Stimulated activated naive B cell treated with anti-CD40 and anti-IgM and Interleukin-4, amounts not matched to agents 10 μg/mL and 1 μg/mL and 100 μg/mL, for 72 hours (primary cell): ENCODE measurements around the gene ANKIB1.
A peak's percentile ranks its signal among the peaks of the same experiment; 100 is the strongest.

ENCODE experiments used
- ATAC-seq, 2 donors: fragments of 150-1000 bp; cut with Tn5 transposase; replicated peaks; 2 replicates each; pipeline ENCODE4 v1.10.0; 2021; ENCODE audit warnings: moderate library complexity in 1 of 2
- DNase-seq: peaks from one replicate; pipeline ENCODE4 v3.0.0; 2021
- H3K27ac Mint-ChIP-seq: one replicate; pipeline ENCODE4 v1.8.0; 2022; ENCODE audit warnings: mild to moderate bottlenecking, mixed read lengths
- H3K27me3 Mint-ChIP-seq, 2 donors: one replicate each; pipeline ENCODE4 v1.8.0; 2022; ENCODE audit warnings: mixed read lengths in 2 of 2
- H3K36me3 Mint-ChIP-seq, 2 donors: one replicate each; pipeline ENCODE4 v1.8.0; 2022; ENCODE audit warnings: mixed read lengths in 2 of 2, mild to moderate bottlenecking in 1 of 2
- H3K4me1 Mint-ChIP-seq, 2 donors: one replicate each; pipeline ENCODE4 v1.8.0; 2022; ENCODE audit warnings: mixed read lengths in 2 of 2, mild to moderate bottlenecking in 1 of 2
- H3K4me3 Mint-ChIP-seq, 2 donors: one replicate each; pipeline ENCODE4 v1.8.0; 2022; ENCODE audit warnings: mild to moderate bottlenecking in 2 of 2, mixed read lengths in 2 of 2, moderate library complexity in 1 of 2
- H3K9me3 Mint-ChIP-seq, 2 donors: one replicate each; pipeline ENCODE4 v1.8.0; 2022; ENCODE audit warnings: mixed read lengths in 2 of 2, mild to moderate bottlenecking in 1 of 2

The ANKIB1 gene, protein sequence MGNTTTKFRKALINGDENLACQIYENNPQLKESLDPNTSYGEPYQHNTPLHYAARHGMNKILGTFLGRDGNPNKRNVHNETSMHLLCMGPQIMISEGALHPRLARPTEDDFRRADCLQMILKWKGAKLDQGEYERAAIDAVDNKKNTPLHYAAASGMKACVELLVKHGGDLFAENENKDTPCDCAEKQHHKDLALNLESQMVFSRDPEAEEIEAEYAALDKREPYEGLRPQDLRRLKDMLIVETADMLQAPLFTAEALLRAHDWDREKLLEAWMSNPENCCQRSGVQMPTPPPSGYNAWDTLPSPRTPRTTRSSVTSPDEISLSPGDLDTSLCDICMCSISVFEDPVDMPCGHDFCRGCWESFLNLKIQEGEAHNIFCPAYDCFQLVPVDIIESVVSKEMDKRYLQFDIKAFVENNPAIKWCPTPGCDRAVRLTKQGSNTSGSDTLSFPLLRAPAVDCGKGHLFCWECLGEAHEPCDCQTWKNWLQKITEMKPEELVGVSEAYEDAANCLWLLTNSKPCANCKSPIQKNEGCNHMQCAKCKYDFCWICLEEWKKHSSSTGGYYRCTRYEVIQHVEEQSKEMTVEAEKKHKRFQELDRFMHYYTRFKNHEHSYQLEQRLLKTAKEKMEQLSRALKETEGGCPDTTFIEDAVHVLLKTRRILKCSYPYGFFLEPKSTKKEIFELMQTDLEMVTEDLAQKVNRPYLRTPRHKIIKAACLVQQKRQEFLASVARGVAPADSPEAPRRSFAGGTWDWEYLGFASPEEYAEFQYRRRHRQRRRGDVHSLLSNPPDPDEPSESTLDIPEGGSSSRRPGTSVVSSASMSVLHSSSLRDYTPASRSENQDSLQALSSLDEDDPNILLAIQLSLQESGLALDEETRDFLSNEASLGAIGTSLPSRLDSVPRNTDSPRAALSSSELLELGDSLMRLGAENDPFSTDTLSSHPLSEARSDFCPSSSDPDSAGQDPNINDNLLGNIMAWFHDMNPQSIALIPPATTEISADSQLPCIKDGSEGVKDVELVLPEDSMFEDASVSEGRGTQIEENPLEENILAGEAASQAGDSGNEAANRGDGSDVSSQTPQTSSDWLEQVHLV

DNA sequence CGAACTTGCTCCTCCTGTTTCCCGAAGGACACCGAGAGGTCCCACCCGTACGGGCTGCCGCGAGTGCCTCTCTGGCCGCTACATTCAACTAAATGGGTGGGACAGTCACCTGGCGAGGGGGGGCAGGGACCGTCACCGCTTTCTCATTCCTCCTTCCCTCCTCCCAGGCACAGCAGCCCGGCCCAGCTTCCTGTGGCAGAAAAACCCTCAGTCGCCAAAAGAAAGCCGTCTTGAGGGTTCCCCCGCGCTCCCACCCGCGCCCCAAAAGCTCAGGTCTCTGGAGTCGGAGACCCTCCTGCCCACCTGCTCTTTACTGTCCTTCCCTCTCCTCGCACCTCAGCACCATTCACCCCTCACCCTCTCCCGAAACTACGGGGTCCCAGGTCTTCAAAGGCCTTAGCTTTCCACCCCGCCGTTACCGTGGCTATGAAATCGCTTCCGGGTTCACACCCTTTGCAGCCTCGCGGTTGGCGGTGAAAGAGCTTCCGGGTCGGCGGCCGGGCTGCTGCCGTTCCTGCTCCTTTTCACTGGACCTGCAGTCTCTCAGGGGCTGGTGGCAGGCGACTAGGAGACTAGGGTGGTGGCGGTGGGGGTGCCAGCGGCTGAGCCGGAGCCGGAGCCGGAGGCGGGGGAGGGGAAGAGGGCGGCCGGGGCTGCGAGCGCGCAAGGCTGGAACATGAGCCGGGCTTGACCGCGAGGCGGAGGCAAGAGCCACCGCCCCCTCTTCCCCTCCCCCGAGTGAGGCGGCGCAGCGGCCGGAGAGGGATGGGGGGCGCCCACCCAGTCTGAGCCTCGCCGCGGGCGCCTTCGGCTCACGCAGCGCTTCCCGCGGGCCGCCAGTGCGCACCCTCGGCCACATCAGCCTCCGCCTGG, at the start of gene ANKIB1, which contains the start of gene KRIT1:
Gene ANKIB1, plus strand, starts transcription at position 488 of the 873 bp plus-strand sequence. CDS start 49,005 bp downstream, outside the sequence.
Gene KRIT1, minus strand, starts transcription at position 428 of the 873 bp plus-strand sequence. CDS start 3,779 bp downstream, outside the sequence.
- ATAC-seq = peak; percentile 86 to 89
- peak within 1 kb of the TSS; percentile 91 to 95 for H3K4me3 Mint-ChIP-seq
- no peaks in the 10 kb centered on the region for H3K27me3 Mint-ChIP-seq
- peak; percentile 84 for DNase-seq
- H3K36me3 Mint-ChIP-seq = no peaks in the 10 kb centered on the region
- peaks cover 19 to 31% of the 10 kb centered on the region in 2 donors for H3K4me1 Mint-ChIP-seq
- H3K27ac Mint-ChIP-seq = peak within 1 kb of the TSS; percentile 98
- no peaks in the 10 kb centered on the region for H3K9me3 Mint-ChIP-seq

DNA sequence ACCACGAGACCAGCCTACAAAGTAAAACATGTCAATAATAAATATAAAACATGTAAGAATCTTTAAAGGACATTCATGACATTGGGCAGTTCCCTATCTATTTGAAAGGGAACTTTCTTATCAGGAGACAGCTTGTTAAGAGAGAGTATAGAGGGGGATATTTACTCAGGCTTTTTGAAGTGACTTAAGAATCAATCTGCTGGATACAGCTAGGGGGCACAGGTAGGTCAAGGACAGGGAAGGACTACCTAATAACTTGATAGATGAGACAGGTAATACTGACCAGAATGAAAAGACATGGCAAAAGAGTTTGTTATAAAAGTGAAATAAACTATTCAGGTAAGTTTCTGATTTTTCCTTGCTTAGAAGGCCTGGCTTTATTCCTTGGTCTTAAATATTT, 45.0 kb upstream of the ANKIB1 start:
- Mint-ChIP-seq H3K4me1 (no peaks in the 10 kb centered on the region), H3K27ac (no peak overlapping the region)

DNA sequence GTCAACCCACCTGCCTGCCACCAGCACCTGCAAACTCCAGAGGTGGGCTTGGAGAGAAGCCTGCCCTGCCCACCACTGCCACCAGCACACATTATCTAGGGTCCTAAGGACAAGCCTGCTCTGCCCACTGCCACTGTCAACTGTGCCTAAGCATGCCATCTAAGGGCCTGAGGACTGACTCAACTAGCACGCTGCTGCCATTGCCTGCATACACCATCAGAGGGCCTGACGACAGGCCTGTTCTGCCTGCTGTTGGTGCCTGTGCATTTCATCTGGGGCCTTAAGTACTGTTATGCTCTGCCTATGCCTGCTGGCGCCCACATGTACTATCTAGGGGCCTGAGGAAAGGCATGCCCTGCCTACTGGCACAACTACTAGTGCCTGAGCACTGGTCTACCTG, 39.8 kb upstream of the ANKIB1 start:
- peaks cover 57 to 75% of the 10 kb centered on the region in 2 donors for H3K36me3 Mint-ChIP-seq
- no peak for DNase-seq

More for the DNA sequence above, 45.0 kb upstream of the ANKIB1 start:
- no peaks in the 10 kb centered on the region for H3K27me3 Mint-ChIP-seq
- no peak for DNase-seq
- no peak overlapping the region for H3K4me3 Mint-ChIP-seq
- H3K9me3 Mint-ChIP-seq = no peaks in the 10 kb centered on the region
- no peak for ATAC-seq
- peaks cover 32 to 51% of the 10 kb centered on the region in 2 donors for H3K36me3 Mint-ChIP-seq

DNA sequence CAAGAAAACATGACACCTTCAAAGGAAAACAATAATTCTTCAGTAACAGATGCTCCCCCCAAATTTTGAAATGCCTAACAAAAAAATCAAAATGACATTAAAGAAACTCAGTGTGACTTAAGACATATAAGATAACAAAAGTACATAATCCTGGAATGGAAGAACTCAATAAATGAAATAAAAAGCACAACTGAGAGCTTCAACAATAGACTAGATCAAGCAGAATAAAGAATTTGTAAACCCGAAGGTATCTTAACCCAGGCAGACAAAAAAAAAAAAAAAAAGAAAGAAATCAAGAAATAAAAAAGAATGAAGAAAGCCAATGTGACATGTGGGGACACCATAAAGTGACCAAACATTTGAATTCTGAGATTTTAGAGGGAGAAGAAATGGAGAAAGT, 39.1 kb upstream of the ANKIB1 start:
- ATAC-seq (no peak), DNase-seq (no peak)
- Mint-ChIP-seq H3K9me3 (peaks cover 17 to 27% of the 10 kb centered on the region in 2 donors), H3K4me1 (peaks cover 0 to 7% of the 10 kb centered on the region in 2 donors), H3K27ac (no peak overlapping the region), H3K4me3 (no peak overlapping the region), H3K36me3 (peaks cover 58 to 82% of the 10 kb centered on the region in 2 donors), H3K27me3 (no peaks in the 10 kb centered on the region)

More for the DNA sequence above, 39.8 kb upstream of the ANKIB1 start:
- H3K4me1 Mint-ChIP-seq = peaks cover 0 to 7% of the 10 kb centered on the region in 2 donors
- H3K27me3 Mint-ChIP-seq = no peaks in the 10 kb centered on the region
- H3K9me3 Mint-ChIP-seq = peaks cover 15 to 27% of the 10 kb centered on the region in 2 donors
- H3K4me3 Mint-ChIP-seq = no peak overlapping the region
- ATAC-seq = no peak
- H3K27ac Mint-ChIP-seq = no peak overlapping the region

DNA sequence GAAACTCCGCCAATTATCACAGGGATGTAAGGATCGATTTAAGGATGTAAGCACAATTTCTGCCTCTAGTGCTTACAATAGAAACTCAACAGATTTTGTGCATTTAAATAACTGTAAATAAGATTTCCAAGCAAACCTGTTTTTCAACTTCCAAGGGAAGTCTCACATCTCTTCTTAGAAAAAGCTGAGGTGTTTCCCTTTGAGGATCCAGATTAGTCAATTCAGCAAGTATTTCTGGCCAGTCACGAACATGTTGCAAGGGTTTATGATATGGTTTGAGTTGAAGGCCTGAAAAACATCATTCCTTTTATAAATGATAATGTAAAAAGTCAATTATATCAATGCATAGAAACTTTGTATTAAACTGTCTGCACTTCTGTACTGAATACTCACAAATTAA, 24.0 kb upstream of the ANKIB1 start:
- no peak for ATAC-seq
- DNase-seq = no peak
- H3K27me3 Mint-ChIP-seq = no peaks in the 10 kb centered on the region
- H3K9me3 Mint-ChIP-seq = no peaks in the 10 kb centered on the region
- H3K4me1 Mint-ChIP-seq = no peaks in the 10 kb centered on the region
- no peak overlapping the region for H3K27ac Mint-ChIP-seq
- no peak overlapping the region for H3K4me3 Mint-ChIP-seq
- H3K36me3 Mint-ChIP-seq = peaks cover 36 to 48% of the 10 kb centered on the region in 2 donors

DNA sequence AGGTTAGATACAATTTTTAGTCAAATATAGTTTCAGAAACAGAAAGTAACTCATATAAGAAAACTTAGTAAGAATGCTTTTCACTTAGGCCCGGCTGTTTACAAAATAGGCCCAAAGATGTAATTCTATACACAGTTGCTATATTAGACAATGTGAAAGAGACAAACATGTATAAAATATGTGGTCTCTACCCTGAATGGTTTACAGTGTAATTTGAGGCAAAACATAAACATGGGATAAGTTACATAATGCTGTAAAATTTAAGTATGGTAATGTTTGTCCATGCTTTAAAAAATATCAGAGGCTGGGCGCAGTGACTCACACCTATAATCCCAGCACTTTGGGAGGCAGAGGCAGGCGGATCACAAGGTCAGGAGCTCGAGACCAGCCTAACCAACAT, 18.8 kb upstream of the ANKIB1 start:
- Mint-ChIP-seq H3K4me3 (no peak overlapping the region), H3K9me3 (peaks cover 0 to 6% of the 10 kb centered on the region in 2 donors), H3K4me1 (peaks cover 2 to 8% of the 10 kb centered on the region in 2 donors), H3K27ac (no peak overlapping the region), H3K27me3 (no peaks in the 10 kb centered on the region), H3K36me3 (peaks cover 37 to 49% of the 10 kb centered on the region in 2 donors)
- DNase-seq (no peak), ATAC-seq (no peak)

DNA sequence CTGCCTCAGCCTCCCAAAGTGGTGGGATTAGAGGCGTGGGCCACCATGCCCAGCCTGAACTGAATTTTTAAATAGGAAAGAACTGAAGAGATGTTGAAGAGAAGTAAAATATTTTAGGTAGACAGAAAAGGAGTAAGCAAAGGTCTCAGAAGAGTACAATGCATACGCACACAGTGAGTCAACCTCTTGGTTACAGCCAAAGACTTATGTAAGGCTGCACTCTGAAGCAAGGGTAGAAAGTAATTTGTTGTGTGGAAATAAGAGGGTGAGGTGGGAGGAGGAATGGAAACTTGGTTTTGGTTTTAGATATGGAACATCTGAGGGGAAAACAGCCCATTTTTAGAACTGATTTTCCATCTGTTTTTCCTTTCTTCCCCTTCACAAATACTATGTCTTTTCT, 17.7 kb upstream of the ANKIB1 start:
- Mint-ChIP-seq H3K36me3 (peaks cover 44 to 55% of the 10 kb centered on the region in 2 donors), H3K27me3 (no peaks in the 10 kb centered on the region), H3K4me1 (peaks cover 2 to 8% of the 10 kb centered on the region in 2 donors), H3K27ac (no peak overlapping the region), H3K4me3 (no peak overlapping the region), H3K9me3 (peaks cover 0 to 6% of the 10 kb centered on the region in 2 donors)
- no peak for ATAC-seq
- no peak for DNase-seq

DNA sequence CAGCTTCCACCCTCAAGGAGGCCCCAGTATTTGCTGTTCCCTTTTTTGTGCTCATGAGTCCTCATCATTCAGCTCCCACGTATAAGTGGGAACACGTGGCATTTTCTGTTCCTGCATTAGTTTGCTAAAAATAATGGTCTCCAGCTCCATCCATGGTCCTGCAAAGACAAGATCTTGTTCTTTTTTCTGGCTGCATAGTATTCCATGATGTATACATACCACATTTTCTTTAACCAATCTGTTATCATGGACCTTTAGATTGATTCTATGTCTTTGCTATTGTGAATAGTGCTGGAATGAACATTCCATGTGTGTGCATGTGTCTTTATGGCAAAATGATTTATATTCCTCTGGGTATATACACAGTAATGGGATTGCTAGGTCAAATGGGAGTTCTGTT, 17.0 kb upstream of the ANKIB1 start:
- H3K27me3 Mint-ChIP-seq = no peaks in the 10 kb centered on the region
- H3K4me1 Mint-ChIP-seq = peaks cover 2 to 8% of the 10 kb centered on the region in 2 donors
- peaks cover 0 to 6% of the 10 kb centered on the region in 2 donors for H3K9me3 Mint-ChIP-seq
- peaks cover 47 to 55% of the 10 kb centered on the region in 2 donors for H3K36me3 Mint-ChIP-seq
- no peak overlapping the region for H3K27ac Mint-ChIP-seq
- H3K4me3 Mint-ChIP-seq = no peak overlapping the region
- ATAC-seq = no peak
- no peak for DNase-seq

DNA sequence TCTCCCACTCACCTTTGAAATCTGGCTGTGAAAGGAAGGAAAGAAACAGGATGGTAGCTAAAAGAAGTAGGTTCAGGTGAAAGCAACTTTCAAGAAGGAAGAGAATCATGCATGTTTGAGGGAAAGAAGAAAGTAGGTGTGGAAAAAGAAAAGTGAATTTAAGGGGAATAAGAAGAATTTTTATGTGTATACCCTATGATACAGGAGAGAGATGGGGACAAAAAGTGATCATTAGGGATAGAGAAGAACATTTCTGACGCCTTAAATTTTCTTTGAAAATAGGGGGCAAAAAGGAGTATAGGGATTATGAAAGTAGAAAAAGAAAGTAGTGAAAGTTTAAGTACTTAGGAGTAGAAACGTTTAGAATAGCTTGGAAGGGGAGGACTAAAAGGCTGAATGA, 15.2 kb upstream of the ANKIB1 start:
- H3K27me3 Mint-ChIP-seq = no peaks in the 10 kb centered on the region
- H3K27ac Mint-ChIP-seq = no peak overlapping the region
- ATAC-seq (no peak), DNase-seq (no peak)
- no peak overlapping the region for H3K4me3 Mint-ChIP-seq
- H3K4me1 Mint-ChIP-seq = peaks cover 2 to 8% of the 10 kb centered on the region in 2 donors
- H3K9me3 Mint-ChIP-seq = peaks cover 0 to 6% of the 10 kb centered on the region in 2 donors
- peaks cover 51 to 59% of the 10 kb centered on the region in 2 donors for H3K36me3 Mint-ChIP-seq

DNA sequence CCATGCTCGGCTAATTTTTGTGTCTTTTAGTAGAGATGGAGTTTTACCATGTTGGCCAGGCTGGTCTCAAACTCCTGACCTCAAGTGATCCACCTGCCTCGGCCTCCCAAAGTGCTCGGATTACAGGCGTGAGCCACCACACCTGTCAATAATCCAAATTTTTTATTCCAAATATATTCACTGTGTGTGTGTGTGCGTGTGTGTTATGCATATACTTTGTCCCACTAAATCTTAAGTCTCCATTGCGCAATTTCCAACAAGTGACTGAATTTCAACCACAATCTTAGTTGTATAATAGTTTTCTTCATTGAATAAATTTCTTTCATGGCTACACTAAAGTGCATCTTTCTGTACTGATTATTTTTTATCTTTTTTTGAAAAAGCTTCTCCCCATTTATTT, 2.8 kb upstream of the ANKIB1 start:
- H3K27me3 Mint-ChIP-seq = no peaks in the 10 kb centered on the region
- H3K4me3 Mint-ChIP-seq = no peak overlapping the region

DNA sequence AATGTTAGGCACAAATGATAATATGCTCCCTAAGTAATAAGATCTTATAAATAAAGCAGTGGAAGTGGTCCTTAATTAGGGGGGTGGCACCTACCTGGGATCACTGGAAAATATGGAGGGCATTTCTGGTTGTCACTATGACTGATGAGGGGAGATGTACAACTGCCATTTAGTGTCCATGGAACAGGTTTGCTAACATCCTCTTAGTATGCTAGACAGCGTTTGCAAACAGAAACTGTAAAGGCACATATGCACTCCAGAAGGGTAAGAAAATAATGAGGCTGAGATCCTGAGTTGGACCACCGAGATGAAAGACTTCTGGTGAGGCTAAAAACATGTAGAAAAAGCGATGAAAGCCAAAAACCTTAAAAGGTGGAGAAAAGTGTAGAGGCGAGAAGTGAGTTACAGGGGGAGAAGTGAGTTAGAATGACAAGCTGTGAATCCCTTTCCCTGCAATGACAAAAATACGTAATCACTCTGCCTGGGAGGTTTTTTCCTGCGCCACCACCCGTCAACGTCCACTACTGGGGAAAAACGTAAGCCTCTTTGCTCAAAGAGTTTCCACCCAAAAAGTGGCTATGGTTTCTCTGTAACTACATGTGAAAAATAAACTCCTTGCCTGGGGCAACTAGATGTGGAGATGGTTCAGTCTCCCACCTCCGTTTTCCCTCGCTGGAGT, 827 bp upstream of the ANKIB1 start:
- peak overlapping the region; percentile 98 for H3K27ac Mint-ChIP-seq
- DNase-seq = no peak
- ATAC-seq = peak; percentile 10 to 21
- H3K36me3 Mint-ChIP-seq = peaks cover 2 to 3% of the 10 kb centered on the region in 2 donors
- peak overlapping the region; percentile 91 to 95 for H3K4me3 Mint-ChIP-seq
- no peaks in the 10 kb centered on the region for H3K27me3 Mint-ChIP-seq
- peaks cover 19 to 31% of the 10 kb centered on the region in 2 donors for H3K4me1 Mint-ChIP-seq
- H3K9me3 Mint-ChIP-seq = no peaks in the 10 kb centered on the region

More for the DNA sequence above, 2.8 kb upstream of the ANKIB1 start:
- H3K9me3 Mint-ChIP-seq = no peaks in the 10 kb centered on the region
- peaks cover 8 to 9% of the 10 kb centered on the region in 2 donors for H3K36me3 Mint-ChIP-seq
- H3K4me1 Mint-ChIP-seq = peaks cover 15 to 27% of the 10 kb centered on the region in 2 donors
- ATAC-seq (no peak), DNase-seq (no peak)
- H3K27ac Mint-ChIP-seq = no peak overlapping the region

DNA sequence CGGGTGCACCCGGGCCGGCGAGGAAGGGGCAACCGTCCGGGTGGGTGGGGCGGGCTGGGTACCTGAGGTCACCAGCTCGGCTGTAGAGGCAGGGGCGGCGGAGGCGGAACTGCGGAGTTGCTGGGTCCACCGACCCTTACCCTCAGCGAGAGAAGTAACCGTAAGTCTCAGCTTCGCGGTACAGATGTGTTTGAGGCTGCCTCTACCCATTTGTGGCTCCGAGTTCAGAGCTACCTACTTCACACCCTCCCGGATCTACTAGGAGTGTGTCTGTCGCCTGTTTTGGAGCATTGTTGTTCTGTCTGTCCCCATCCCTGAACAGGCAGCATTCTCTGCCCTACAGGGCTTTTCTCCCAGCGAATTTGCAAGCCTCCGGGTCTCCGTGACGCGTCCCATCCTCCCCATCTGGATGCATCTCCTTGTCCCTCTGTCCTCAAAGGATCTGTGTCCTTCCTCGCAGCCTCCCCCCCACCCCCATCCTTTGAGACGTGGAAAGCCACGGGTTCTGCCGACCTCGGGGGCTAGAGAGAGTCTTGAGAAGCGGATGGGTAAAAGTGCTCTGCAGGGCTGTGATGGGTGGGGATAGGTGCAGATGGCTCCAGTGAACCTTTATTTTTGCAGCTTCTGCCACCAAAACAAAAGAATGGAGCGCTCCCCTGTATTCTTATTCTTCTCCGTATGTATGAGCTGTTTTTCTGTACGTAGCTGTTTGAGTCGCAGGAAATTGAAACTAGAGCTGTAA, 757 bp downstream of the ANKIB1 start:
- no peak for DNase-seq

More for the DNA sequence above, 757 bp downstream of the ANKIB1 start:
- Mint-ChIP-seq H3K27ac (peak overlapping the region; percentile 93), H3K4me1 (peaks cover 20 to 35% of the 10 kb centered on the region in 2 donors), H3K4me3 (peak overlapping the region; percentile 91 to 95), H3K27me3 (no peaks in the 10 kb centered on the region), H3K36me3 (peaks cover 0 to 2% of the 10 kb centered on the region in 2 donors), H3K9me3 (no peaks in the 10 kb centered on the region)
- peak; percentile 41 to 44 for ATAC-seq
